GM18909 (cell line): ENCODE data around the gene ZC3H13.

Source experiments
- ATAC-seq: cut with Tn5 transposase; IDR thresholded peaks from one replicate; pipeline ENCODE4 v1.9.1; 2021; ENCODE audit warnings: mild to moderate bottlenecking; ENCODE audit not compliant: unreplicated experiment, poor library complexity

The ZC3H13 gene

GRCh38 chr13:46052319-46053161 is at the start of gene ZC3H13:
TSS of gene ZC3H13 (minus strand) at chr13:46052746. CDS start at chr13:46045507, 7,239 bp downstream.
- peak; percentile 99 for ATAC-seq

- no peak for ATAC-seq
These were observed 49.7 kb upstream of the ZC3H13 start for GRCh38 chr13:46102255-46102605.

- ATAC-seq, result no peak
These were observed 49.1 kb upstream of the ZC3H13 start for GRCh38 chr13:46101484-46102254.

- no peak for ATAC-seq
These were observed 48.5 kb upstream of the ZC3H13 start for GRCh38 chr13:46101002-46101401.

- ATAC-seq, result no peak
These were observed 47.8 kb upstream of the ZC3H13 start for GRCh38 chr13:46100191-46100815.

- no peak for ATAC-seq
These were observed 45.1 kb upstream of the ZC3H13 start for GRCh38 chr13:46097663-46098062.

- no peak for ATAC-seq
These were observed 44.5 kb upstream of the ZC3H13 start for GRCh38 chr13:46097015-46097414.

GRCh38 chr13:46094478-46094877 is 41.9 kb upstream of the ZC3H13 start:
- ATAC-seq, result no peak

GRCh38 chr13:46088821-46089562 is 36.4 kb upstream of the ZC3H13 start:
- ATAC-seq, result no peak

GRCh38 chr13:46087481-46087880 is 34.9 kb upstream of the ZC3H13 start:
- ATAC-seq, result no peak

GRCh38 chr13:46086985-46087384 is 34.4 kb upstream of the ZC3H13 start:
- no peak for ATAC-seq

GRCh38 chr13:46086421-46086922 is 33.9 kb upstream of the ZC3H13 start:
- no peak for ATAC-seq

- no peak for ATAC-seq
These were observed 33.2 kb upstream of the ZC3H13 start for GRCh38 chr13:46085737-46086136.

- no peak for ATAC-seq
These were observed 29.8 kb upstream of the ZC3H13 start for GRCh38 chr13:46082324-46082723.

GRCh38 chr13:46079770-46080169 is 27.2 kb upstream of the ZC3H13 start:
- no peak for ATAC-seq

- no peak for ATAC-seq
These were observed 24.7 kb upstream of the ZC3H13 start for GRCh38 chr13:46077265-46077664.

GRCh38 chr13:46076827-46077226 is 24.3 kb upstream of the ZC3H13 start:
- ATAC-seq, result no peak

GRCh38 chr13:46075811-46076210 is 23.3 kb upstream of the ZC3H13 start:
- ATAC-seq, result no peak

- peak; percentile 90 for ATAC-seq
These were observed 19.2 kb upstream of the ZC3H13 start for GRCh38 chr13:46071590-46072249.

- ATAC-seq, result no peak
These were observed 10.7 kb upstream of the ZC3H13 start for GRCh38 chr13:46063292-46063691.
